Measurements from ENCODE around the gene MTERF4.
A peak's percentile ranks its signal among the peaks of the same experiment; 100 is the strongest.
"Not testable (repeated sequence)": the region's sequence is repeated elsewhere in the genome, so short reads cannot be mapped to it uniquely, and the experiment has no call there.

Gene MTERF4

DNA sequence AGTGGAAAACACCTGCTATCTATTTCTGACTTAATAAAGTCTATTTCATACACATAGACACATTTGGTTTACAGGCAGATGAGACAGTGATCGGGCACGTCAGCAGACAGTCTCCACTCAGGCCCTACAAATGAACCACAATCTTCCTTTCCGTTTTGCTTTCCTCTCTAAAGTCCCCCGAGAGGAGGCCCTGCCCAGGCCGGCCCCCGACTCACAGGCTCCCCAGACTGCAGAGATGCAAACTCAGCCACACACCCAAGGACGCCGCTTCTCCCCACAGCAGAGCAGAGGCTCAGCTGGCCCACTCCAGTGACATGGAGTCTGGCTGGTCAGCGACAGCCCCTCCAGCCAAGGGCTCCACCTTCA, 9.3 kb upstream of the MTERF4 start:
- no peak for DNase-seq (ENCODE audit: low spot score)
- FAIRE-seq: no peak

DNA sequence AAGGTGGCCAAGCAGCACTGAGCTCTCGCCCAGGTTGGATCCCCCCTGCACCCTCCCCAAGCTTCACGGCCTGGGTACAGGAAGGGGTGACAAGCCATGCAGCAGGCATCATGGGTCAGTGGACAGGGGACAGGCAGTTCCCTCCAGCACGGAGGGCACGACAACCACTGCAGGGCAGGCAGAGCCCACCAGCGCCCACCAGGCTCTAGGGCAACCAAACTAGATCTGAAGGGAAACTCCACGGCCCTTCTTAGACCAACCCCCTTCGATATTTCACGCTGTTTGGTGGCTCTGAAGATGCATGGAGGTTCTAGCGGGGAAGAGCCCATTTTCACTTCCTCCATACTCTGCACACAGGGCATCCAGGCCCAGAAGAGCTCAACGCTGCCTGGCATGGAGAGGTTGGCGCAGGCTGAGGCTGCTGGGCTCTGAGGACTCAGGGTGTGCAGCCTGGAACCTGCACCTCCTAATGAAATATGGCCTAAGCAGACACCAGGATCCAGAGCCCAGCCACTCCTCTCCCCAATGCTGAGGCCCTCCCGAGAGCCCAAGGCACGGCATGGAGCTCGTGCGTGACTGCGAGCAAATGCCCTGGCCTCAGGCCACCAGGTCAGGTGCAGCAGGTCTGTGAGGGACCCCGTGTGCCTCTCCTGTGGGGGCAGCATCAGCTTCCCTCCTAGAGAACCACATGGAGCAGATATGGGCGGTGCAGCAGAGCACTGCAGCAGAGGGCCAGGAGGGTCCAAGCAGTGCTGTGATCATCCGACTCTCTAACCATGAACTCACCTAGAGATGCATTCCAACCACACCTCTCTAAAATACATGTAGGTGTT, 8.7 kb upstream of the MTERF4 start:
- no peak for DNase-seq (ENCODE audit: low spot score)
- FAIRE-seq: no peak

DNA sequence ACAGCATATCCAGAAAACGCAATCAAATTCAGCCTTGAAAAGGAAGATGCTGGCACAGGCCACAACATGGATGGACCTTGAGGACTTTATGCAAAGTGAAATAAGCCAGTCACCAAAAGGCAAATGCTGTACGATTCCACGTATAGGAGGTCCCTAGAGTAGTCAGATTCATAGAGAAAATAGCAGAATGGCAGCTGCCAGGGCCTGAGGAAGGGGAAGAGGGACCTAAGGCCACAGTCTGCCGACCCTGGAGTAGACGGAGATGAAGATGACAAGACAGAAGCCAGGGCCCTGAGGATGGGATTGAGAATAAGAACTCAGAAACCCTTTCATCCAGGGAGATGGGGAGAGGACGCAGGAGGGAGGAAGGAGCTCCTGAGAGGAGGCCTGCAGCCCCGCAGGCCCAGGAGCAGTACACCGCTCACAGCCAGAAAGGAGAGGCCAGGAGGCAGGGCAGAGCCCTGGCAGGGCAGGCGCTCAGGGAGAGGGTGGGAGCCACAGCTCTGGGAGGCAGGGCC, 8.1 kb upstream of the MTERF4 start:
- DNase-seq (ENCODE audit: low spot score): no peak
- no peak for FAIRE-seq

DNA sequence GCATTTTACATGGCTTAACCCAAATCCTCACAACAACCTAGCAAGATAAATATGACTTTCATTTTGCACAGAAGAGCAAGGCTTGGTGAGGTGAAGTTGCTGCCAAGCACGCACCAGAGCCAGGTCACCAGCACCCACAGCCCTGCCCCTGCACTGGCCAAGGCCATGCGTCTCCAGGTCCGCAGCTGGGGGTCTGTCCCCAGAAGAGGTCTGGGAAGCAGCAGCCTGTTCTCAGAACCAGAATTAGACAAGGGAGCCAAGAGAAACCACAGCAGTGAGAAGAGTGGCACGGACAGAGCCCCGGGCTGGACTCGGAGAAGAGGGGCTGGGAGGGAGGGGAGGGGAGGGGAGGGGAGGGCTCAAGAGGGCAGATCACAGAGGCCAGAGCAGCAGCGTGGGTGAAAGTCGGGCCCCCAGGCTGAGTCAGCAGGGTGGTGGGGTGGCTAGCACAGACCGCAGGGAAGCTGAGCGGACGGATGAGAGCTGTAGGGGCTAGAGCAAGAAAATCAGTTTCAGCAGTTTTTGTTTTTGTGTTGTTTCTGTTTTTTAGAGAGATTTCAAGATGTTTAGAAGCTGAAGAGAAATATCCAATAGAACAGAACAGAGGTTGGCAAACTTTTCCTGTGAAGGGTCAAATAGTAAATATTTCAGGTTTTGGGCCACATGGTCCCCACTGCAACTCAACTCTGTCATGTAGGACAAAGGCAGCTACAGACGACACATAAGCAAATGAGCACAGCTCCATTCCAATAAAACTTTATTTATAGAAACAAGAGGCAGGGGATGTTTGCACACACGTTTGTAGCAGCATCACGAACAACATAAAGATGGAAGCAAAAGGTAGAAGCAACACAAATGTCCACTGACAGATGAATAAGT, 7.4 kb upstream of the MTERF4 start:
- no peak for DNase-seq (ENCODE audit: low spot score)
- no peak for FAIRE-seq

DNA sequence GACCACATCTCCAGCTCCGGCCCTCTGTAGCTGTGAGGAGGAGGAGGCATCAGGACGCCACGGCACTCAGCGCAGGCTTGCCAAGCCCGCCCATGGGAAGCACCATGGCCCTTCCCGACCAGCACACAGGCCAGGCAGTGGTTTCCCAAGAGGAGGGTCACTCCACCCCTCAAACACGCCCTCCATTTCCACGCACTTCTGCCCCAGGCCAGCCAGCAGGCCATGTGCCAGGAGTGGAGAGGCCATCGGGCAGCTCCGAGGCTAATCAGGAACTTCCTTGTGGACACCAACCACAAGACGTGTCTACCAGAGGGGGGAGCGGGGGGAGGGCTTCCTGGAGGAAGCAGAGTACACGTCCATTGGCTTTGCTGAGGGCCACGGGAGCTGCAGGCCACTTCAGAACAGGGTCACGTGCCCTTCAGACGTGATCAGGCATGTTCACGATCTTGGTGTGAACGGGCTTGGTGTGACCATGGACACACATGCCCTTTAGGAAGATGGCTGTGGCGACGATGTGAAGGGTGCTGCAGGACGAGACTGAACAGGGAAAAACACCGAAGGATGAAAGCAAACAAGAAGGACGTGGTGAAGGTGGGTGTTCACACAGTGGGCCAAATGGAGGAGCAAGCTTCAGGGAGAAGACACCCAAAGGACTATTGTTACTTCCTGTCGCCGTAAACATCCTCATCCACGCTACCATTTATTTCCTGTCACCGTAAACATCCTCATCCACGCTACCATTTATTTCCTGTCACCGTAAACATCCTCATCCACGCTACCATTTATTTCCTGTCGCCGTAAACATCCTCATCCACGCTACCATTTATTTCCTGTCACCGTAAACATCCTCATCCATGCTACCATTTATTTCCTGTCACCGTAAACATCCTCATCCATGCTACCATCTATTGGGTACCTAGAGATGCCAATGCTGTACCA, 6.5 kb upstream of the MTERF4 start:
- FAIRE-seq (peak; percentile 56), DNase-seq (ENCODE audit: low spot score) (no peak)

DNA sequence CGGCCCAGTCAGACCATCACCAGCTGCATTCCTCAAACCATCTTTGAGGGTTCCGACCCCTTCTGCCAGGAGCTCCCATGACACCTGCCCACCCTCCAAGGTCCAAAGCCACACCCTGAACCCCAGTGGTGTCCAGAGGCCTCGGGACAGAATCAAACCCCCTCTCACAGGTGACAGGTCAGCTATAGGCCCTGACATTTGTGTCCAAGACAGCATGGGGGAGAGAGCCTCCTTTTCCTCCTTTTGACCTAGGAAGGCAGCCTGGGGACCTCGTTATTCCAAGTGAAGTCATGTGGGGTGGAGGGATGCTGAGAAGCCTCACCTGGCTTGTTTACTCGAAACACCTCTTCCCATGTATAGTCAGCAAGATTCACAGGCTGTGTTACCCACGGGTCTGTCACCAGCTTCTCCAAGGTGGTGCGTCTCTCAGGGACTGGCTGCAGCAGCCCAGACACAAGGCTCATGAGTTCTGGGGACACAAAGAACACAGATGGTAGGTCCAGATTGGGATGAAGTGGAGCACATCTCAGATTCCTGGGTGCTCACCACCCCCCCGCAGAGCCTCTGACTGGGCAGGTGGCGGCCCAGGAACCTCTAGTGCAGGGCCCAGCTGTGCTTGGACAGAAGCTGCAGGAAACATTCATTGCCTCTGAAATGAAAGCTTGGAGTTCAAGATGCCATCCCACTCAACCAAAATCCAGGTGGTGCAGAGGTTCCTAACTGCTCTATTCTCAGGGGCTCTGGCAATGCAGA, 5.1 kb upstream of the MTERF4 start:
- DNase-seq (ENCODE audit: low spot score): no peak
- no peak for FAIRE-seq

DNA sequence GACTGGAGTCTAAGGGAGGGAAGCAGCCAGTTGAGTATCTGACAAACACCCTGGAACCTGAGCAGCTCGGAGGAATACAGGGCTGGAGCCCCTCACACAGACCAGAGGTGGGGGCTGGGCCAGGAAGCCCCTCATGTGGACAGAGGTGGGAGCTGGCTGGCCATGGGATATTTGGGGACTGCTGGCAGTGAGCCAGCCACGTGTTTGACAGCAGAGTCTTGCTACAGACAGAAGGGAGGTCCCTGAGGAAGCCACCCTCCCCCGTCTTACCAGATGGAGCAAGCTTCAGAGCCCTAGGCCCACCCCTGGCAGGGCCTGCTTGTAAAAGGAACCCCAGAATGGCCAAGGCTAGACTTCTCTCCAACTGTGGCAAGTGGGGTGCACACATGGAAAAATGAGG, 3.6 kb upstream of the MTERF4 start:
- FAIRE-seq (no peak), DNase-seq (ENCODE audit: low spot score) (no peak)

DNA sequence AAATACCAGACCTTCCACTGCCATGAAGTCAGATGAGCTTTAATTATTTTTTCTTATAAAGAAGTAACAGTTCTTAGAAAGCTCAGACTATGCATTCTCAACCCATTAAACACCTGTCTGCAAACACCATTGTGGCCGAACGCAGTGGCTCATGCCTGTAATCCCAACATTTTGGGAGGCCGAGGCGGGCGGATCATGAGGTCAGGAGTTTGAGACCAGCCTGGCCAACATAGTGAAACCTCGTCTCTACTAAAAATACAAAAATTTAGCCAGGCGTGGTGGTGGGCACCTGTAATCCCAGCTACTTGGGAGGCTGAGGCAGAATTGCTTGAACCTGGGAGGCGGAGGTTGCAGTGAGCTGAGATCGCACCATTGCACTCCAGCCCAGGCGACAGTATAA, 2.5 kb upstream of the MTERF4 start:
- FAIRE-seq; DNase-seq (ENCODE audit: low spot score): not testable (repeated sequence)

DNA sequence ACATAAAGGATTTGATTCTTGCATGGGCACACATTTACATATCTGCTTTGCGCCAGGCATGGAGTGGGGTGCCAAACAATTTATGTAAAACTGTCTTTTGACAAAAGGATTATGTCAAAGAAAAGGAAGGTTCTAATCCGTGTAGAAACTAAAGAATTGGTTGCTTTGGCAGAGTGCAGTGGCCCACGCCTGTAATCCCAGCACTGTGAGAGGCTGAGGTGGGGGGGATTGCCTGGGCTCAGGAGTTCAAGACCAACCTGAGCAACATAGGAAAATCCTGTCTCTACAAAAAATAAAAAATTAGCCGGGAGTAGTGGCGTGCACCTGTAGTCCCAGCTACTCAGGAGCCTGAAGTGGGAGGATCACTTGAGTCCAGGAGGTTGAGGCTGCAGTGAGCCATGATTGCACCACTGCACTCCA, 1.1 kb upstream of the MTERF4 start:
- DNase-seq (ENCODE audit: low spot score): no peak
- no peak for FAIRE-seq

DNA sequence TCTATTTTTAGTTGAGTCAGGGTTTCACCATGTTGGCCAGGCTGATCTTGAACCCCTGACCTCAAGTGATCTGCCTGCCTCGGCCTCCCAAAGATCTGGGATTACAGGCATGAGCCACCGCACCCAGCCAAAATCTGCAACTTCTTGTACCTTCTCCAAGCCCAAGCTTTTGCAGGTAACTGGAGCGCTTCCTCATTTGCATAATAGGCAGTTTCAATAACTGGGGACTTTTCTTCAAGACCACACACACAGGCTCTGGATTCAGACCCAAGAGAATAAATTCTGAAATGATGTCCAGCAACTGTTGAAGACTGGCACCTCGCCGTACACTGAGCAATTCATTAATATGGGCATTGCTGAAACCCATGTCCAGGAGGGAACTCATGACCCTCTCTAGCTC, 2.8 kb downstream of the MTERF4 start:
- DNase-seq (ENCODE audit: low spot score): no peak
- no peak for FAIRE-seq

DNA sequence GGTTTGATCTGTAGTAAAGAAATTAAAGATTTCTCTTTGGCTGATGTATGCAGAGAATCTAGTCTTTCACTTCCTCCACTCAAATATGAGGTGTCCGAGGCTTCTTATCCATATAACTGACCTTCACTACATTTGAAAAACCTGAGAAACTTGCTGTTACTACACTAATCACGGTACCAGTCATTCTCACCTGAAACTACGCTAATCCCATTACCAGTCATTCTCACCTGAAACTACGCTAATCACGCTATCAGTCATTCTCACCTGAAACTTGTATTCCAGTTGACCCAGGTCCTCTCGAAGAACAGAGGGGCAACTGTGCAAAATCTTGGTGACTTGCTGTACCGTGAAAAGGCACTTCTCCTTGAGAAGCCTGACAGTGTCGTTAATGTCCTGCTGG, 5.1 kb downstream of the MTERF4 start:
- FAIRE-seq: no peak

DNA sequence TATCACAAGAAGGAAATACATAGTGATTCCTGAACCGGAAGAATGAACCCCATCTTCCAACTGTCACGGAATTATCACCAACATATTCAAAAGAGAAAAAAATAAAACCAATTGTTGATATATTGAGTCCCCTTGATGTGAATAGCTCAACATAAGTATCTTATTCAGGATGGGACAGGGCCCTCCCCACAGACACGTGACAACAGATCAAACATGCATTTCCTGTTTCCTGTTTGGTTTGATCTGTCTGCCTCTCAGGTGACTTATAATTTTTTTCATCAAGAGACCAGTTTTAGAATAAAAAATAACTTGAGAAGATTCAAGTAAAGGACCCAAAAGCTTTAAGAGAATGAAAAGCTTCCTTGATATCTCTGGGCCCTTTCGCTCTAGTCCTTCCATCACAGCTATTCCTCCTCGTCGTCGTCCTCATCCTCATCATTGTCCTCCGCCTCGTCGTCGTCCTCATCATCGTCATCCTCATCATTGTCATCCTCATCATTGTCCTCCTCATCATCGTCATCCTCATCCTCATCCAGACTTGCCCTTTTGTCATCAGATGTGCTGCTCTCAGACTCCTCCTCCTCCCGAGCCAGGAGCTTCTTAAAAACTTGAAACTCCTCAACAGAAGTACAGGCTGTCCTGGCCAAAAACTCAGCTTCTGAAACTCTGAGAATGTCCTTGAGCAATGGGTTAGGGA, 6.3 kb downstream of the MTERF4 start:
- FAIRE-seq (no peak), DNase-seq (ENCODE audit: low spot score) (no peak)

More for the DNA sequence above, 5.1 kb downstream of the MTERF4 start:
- DNase-seq (ENCODE audit: low spot score): no peak

DNA sequence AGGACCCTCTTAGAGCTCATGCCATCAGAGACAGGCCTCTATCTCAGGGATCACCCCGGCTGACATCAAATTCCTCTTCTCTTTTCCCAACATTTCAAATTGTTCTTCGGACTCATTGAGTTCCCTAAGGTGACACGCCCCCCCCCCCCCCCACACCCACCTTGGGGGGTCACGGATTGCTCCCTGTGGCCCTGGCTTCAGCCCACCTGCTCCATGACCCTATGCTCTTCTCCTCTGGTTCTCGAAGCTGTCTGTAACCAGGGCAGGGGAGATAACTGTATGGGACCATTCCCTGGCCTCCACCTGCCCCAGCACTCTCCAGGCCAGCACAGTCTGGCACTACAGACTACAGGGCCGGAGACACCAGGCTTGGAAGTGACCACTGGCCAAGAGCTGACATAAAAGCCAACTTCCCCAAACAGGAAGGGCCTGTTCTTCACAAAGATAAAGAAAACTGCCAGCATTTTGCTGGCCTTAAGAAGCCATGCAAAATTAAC, 7.1 kb downstream of the MTERF4 start:
- no peak for FAIRE-seq
- DNase-seq (ENCODE audit: low spot score): no peak

DNA sequence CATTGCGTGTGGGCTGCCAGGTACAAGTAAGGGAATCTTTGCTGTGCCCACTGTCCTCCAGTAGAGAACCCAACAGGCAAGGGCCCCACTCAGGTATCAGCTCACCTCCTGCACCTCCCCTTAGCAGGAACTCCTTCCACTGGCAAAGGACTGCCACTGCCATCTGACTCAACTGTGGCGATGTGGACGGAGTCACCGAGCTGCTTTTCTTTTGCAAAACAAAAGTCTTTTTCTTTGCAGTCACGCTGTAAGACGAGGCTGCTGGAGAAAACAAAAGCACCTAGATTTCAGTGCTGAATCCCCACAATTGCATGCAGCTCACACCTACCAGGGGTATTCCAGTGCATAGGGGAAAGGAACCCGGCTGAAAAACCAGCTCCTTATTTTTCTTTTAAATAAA, 7.9 kb downstream of the MTERF4 start:
- FAIRE-seq (no peak), DNase-seq (ENCODE audit: low spot score) (no peak)

DNA sequence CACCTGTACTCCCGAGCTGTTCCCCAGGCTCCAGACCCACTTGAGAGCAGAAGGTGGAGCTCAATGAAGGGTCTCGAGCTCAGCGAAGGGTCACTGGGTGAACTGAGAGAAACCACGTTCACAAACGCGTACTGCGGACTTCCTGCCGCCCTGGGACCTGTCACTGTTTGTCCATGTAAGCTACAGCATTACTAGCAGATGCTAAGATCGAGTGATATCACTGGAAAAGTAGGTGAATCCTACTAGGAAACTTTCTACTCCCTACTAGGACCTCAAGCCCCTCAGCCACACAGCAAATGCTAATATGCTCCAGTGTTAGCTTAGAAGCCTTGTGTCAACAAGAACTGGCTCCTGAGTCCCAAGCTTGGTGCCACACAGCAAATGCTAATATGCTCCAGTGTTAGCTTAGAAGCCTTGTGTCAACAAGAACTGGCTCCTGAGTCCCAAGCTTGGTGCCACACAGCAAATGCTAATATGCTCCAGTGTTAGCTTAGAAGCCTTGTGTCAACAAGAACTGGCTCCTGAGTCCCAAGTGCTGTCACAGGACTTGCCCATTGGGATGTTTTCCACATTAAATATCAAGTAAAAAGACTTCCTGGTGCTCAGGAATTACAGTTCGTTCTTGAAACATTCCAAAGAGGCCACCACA, 8.8 kb downstream of the MTERF4 start:
- DNase-seq (ENCODE audit: low spot score); FAIRE-seq: not testable (repeated sequence)

DNA sequence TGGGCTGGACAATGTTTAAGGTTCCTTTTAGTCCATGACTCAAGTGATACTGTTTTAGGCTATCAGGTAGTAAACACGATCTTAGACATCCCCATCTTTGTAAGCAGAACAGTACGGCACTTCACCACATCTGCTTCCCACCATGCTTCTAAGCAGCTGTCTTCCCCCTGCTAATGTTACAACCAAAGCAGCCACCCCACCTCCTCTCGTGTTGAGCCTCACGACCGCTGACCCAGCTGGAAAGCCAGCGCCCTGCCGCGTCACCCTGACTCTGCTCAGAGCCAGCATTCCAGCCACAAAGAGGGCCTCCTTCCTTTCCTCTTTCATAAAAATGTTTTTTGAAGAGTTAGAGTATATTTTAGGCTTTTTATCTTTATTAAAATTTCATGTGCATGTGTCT, 9.4 kb downstream of the MTERF4 start:
- FAIRE-seq: no peak
- no peak for DNase-seq (ENCODE audit: low spot score)

DNA sequence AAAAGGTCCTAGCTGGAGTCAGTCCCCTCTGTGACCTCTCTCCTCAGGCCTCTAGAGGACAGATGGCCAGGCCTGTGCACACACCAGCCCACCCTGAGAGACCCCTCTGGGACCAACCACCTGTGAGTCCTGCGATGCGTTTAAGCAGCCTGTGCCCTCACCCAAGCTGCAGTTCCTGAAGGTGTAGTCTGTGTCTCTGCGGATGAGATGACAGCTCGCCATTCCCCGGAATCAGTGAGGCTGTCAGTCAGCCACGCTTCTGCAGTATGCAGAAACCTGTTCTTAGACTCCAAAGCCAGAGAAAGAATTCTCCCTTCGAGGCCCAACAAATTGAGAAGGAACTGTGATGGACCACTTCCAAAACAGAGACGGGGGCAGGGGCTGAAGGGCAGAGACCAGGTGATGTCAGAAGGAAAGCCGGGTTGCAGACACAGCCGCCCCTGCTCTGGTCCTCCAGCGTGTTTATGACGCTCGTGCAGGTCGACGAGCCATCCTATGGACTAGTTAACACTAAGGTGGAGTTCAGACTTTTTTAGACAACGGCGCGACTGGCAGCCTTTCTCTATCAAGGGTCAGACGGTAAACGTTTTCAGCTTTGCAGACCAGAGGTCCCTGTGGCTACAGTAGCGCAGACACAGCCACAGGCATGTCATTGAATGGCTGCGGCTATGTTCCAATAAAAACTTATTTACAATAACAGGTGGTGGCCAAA, 10.2 kb downstream of the MTERF4 start:
- FAIRE-seq: no peak
- no peak for DNase-seq (ENCODE audit: low spot score)

DNA sequence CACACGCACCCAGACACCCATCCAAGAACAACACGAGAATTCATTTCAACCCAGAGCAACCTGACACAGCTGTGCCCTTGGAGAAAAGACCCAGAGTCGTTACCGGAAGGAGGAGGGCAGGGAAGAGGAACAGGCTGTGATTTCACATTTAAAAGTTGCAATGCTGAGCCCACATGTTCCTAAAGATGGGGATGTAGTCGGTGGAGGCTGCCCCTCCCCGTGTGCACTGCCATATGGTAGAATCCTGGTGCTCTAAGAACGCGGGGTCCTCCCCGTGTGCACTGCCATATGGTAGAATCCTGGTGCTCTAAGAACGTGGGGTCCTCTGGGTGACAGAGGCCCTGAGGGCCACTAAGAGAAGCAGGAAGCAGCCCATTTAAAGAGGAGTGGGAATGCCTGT, 10.9 kb downstream of the MTERF4 start:
- no peak for FAIRE-seq
- no peak for DNase-seq (ENCODE audit: low spot score)
